Activated T-helper 2 cell treated with anti-CD3 and anti-CD28 coated beads, Interferon-gamma antibody, Interleukin-2, Interleukin-4, amounts not matched to agents 10 μg/mL and 5 μg/mL and 100 μg/mL, durations not matched to agents 14 hours and 24 hours and 36 hours (primary cell): Measurements from ENCODE around the gene SLC35F4. TPM values are rescaled to one million over a fixed set of nuclear protein-coding genes. Genes with fewer than 3 reads are reported as not detected.
"Not testable (repeated sequence)": the region's sequence is repeated elsewhere in the genome, so short reads cannot be mapped to it uniquely, and the experiment has no call there.

Source experiments
- DNase-seq: peaks from one replicate; pipeline ENCODE4 v3.0.0; 2021; ENCODE audit warnings: low spot score
- H3K27ac Mint-ChIP-seq: one replicate; pipeline ENCODE4 v1.8.0; 2021; ENCODE audit warnings: mixed read lengths
- H3K27me3 Mint-ChIP-seq: one replicate; pipeline ENCODE4 v1.8.0; 2021; ENCODE audit warnings: low read depth, mixed read lengths
- H3K36me3 Mint-ChIP-seq: one replicate; pipeline ENCODE4 v1.8.0; 2021; ENCODE audit warnings: low read depth, mixed read lengths
- H3K4me1 Mint-ChIP-seq: one replicate; pipeline ENCODE4 v1.8.0; 2021; ENCODE audit warnings: low read depth, mixed read lengths
- H3K4me3 Mint-ChIP-seq: one replicate; pipeline ENCODE4 v1.8.0; 2021; ENCODE audit warnings: low read depth, mild to moderate bottlenecking, moderate library complexity, mixed read lengths
- H3K9me3 Mint-ChIP-seq: one replicate; pipeline ENCODE4 v1.8.0; 2021; ENCODE audit warnings: mixed read lengths
- intact Hi-C: fragments of 100-400 bp; cut with micrococcal nuclease; formaldehyde crosslinking; loops from one replicate; pipeline ENCODE4 v1.15.1; 2023
- total RNA-seq: library from RNA; stranded (reverse); gene quantifications from 2 replicates; pipeline ENCODE4 v1.2.3, GENCODE V29; 2022

Gene SLC35F4
- total RNA-seq, 1 donor from 2014 or later = not detected

DNA sequence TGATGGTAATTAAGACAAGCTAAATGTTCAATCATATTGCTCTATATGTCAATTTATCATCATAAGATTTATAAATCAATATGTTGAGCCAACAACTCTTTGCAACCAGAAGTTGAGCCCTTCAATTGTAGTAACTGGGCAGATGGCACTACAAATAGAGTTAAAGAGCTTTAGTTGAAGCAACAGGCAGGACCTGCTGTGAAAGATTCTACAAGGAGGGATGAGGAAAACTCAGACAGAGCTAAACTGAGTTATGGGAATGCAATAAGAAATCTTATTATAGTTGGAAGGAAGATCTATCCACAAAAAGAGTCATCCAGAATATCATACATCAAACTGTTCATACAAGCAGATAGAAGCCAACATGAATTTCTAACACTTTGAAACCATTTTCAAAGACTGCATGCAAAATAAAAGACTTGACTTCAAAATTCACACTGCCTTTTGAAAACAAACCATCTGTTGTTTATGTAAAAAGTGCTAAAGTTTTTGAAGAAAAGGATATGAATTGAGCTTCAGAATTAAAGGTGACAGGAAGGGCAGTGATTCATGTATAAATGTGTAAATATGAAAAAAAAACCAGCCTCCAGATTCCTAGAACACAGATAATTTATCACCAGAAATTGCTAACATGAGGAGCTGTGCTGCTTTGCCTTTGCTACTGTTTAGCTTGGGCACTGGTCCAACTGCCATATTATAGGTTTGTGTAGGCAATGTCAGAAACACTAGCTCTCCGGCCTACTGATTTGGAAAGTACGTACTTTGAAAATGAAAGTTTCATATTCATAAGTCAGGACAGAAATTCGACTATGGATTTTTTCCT is 133.2 kb downstream of the SLC35F4 start:
- Mint-ChIP-seq H3K4me1 (no peaks in the 10 kb centered on the region), H3K36me3 (no peaks in the 10 kb centered on the region), H3K27me3 (no peaks in the 10 kb centered on the region), H3K27ac (no peak overlapping the region), H3K4me3 (no peak overlapping the region), H3K9me3 (no peaks in the 10 kb centered on the region)
- intact Hi-C loops = no loop called here
- no peak for DNase-seq

DNA sequence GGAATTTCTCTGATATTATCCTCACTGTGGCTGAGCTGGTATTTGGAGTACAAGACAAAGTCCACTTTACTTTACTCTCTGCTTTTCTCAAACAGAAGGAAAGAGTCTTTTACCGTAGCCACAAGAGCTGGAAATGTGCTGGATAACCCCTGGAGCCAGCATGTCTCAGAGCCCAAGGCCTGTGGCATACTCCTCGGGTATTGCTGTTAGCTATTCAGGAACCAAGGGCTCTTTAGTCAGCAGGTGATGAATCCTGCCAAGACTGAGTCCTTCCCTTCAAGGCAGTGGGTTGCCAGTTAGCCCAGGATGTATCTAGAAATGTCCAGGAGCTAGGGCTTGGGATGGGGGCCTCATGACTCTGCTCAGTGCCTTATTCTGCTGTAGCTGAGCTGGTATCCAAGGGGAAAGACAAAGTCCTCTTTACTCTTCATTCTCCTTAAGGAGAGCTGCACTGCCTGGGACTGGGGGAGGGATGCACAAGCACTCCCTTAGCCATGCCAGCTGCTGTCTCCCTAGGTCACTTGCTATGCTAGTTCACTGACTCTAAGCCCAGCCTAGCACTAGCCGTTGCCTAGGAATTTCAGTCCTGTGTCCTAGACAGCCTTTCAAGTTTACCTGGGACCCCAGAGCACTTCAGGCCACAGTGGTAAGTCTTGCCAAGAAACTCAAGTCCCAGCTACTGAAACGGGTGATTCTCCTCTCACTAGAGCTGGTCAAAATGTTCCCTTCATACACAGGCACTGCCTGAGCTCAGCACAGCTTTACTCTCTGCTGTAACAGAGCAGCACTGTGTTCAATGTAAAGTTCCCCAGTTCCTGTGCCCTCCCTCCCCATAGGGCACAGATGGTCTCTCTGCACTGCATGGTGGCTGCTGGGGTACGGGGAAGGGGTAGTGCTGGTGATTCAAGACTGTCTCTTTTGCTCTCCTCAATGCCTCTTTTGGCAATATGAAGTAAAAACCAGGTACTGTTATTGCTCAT is 136.4 kb downstream of the SLC35F4 start:
- Mint-ChIP-seq H3K27me3 (no peaks in the 10 kb centered on the region), H3K4me3 (no peak overlapping the region), H3K27ac (no peak overlapping the region), H3K36me3 (no peaks in the 10 kb centered on the region), H3K9me3 (no peaks in the 10 kb centered on the region), H3K4me1 (no peaks in the 10 kb centered on the region)
- DNase-seq = no peak
- intact Hi-C loops = no loop called here

DNA sequence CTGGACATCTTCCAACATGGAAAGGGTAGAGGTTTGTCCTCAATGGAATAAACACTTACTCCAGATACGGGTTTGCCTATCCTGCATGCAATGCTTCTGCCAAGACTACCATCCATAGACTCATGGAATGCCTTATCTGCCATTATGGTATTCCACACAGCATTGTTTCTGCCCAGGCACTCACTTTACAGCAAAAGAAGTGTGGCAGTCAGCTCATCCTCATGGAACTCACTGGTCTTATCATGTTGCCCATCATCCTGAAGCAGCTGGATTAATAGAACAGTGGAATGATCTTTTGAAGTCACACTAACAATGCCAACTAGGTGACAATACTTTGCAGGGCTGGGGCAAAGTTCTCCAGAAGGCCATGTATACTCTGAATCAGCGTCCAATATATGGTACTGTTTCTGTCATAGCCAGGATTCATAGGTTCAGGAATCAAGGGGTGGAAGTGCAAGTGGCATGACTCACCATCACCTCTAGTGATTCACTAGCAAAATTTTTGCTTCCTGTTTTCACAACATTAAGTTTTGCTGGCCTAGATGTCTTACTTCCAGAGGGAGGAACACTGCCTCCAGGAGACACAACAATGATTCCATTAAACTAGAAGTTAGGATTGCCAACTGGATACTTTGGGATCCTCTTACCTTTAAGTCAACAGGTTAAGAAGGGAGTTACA is 140.4 kb downstream of the SLC35F4 start:
- Mint-ChIP-seq H3K9me3 (peaks cover 1% of the 10 kb centered on the region), H3K27ac (no peak overlapping the region), H3K36me3 (no peaks in the 10 kb centered on the region), H3K4me1 (no peaks in the 10 kb centered on the region), H3K4me3 (no peak overlapping the region), H3K27me3 (no peaks in the 10 kb centered on the region)
- intact Hi-C loops = no loop called here
- DNase-seq = no peak

DNA sequence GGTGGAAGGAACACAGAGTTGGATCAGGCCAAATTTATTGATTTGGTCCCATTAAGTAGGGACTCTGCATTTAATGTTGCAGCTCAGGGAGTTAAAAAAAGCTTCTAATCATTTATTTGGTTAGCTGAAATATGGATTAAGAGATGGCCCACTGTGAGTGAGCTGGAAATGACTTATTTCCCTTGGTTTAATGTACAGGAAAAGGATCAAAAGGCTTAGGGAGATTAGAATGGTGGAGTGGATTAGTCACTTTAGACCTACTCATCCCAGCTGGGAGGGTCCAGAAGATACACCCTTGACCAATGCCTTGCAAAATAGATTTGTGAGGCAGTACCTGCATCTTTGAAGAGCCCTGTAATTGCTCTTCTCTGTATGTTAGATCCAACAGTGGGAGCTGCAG is 143.8 kb downstream of the SLC35F4 start:
- H3K36me3 Mint-ChIP-seq, H3K4me1 Mint-ChIP-seq, H3K9me3 Mint-ChIP-seq, H3K4me3 Mint-ChIP-seq, H3K27ac Mint-ChIP-seq, H3K27me3 Mint-ChIP-seq, DNase-seq, intact Hi-C loops: not testable (repeated sequence)

DNA sequence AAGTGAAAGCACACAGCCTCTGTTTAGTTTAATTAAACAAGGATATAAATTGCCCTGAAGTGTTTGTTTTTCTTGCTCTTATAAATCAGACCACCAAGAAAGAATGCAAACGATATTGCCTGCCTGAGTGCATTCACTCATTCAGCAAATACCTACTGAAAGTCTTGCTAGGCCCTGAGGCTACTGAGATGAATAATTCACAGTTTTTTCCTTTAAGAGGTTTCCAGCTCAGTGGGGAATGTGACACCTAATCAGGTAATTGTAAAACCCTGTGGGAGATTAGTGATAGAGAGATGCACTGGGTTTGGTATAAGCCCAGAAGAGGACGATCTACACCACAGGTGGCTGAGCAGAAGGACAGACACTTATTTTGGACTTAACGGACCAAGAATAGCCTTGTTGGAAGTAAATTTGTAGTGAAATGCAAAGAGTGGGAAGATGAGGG is 151.4 kb downstream of the SLC35F4 start:
- DNase-seq = no peak

DNA sequence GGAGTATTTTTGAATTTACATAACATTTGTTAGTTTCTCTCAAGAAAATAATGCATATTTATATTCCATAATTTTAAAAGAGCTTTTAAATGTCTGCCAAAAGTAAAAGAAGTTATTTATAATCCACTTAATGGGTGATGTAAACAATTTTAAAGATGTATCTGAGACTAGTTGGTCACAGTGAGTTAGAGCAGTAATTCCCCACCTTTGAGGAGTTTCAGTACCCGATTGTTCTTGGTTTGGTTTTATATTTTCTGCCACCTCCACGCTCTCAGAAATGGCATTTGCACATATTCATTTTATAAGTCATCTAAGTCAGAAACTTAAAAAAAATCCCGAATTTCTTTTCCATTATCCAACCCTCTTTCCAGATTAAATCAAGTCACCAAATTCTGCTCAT is 153.2 kb downstream of the SLC35F4 start:
- no peaks in the 10 kb centered on the region for H3K36me3 Mint-ChIP-seq
- H3K4me1 Mint-ChIP-seq = no peaks in the 10 kb centered on the region
- H3K4me3 Mint-ChIP-seq = no peak overlapping the region
- intact Hi-C loops = no loop called here
- H3K9me3 Mint-ChIP-seq = peaks cover 12% of the 10 kb centered on the region
- no peak for DNase-seq
- H3K27me3 Mint-ChIP-seq = no peaks in the 10 kb centered on the region
- no peak overlapping the region for H3K27ac Mint-ChIP-seq

More for the DNA sequence above, 151.4 kb downstream of the SLC35F4 start:
- Mint-ChIP-seq H3K4me1 (no peaks in the 10 kb centered on the region), H3K27me3 (no peaks in the 10 kb centered on the region), H3K9me3 (peaks cover 5% of the 10 kb centered on the region), H3K27ac (no peak overlapping the region), H3K36me3 (no peaks in the 10 kb centered on the region), H3K4me3 (no peak overlapping the region)
- intact Hi-C loops = no loop called here

DNA sequence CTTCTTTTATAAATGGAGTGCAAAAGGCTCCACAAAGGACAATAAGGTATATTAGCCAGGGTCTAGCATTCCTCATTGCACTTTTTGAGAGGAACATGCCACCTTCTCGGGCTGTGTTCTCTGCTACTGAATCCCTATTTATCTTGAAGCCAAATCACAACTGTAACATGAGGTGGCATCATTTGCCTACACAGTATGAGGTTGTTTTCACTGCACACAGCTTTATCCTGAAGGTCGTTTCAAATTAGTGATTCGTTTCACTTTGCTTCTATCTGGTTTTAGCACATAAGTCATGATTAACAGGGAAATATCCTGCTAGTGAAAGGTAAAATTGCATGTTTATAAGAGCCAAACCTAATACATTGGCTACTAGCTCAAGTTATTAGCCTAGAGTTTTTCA is 153.8 kb downstream of the SLC35F4 start:
- Mint-ChIP-seq H3K27me3 (no peaks in the 10 kb centered on the region), H3K36me3 (no peaks in the 10 kb centered on the region), H3K27ac (no peak overlapping the region), H3K4me1 (no peaks in the 10 kb centered on the region), H3K9me3 (peaks cover 12% of the 10 kb centered on the region), H3K4me3 (no peak overlapping the region)
- intact Hi-C loops = no loop called here
- DNase-seq = no peak

DNA sequence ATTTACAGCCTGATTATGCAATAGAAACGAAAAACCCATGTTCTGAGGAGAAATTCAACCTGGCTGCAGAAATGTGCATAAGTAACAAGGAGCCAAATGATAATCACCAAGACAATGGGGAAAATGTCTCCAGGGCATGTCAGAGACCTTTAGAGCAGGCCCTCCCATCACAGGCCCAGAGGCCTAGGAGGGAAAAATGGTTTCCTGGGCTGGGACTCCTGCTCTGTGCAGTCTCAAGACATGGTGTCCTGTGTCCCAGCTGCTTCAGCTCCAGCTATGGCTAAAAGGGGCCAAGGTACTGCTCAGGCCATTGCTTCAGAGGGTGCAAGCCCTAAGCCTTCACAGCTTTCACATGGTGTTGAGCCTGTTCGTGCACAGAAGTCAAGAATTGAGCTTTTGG is 156.0 kb downstream of the SLC35F4 start:
- H3K27me3 Mint-ChIP-seq = no peaks in the 10 kb centered on the region
- no peaks in the 10 kb centered on the region for H3K4me1 Mint-ChIP-seq
- no peak for DNase-seq
- no peak overlapping the region for H3K27ac Mint-ChIP-seq
- no peaks in the 10 kb centered on the region for H3K36me3 Mint-ChIP-seq
- intact Hi-C loops = no loop called here
- no peak overlapping the region for H3K4me3 Mint-ChIP-seq
- peaks cover 12% of the 10 kb centered on the region for H3K9me3 Mint-ChIP-seq

DNA sequence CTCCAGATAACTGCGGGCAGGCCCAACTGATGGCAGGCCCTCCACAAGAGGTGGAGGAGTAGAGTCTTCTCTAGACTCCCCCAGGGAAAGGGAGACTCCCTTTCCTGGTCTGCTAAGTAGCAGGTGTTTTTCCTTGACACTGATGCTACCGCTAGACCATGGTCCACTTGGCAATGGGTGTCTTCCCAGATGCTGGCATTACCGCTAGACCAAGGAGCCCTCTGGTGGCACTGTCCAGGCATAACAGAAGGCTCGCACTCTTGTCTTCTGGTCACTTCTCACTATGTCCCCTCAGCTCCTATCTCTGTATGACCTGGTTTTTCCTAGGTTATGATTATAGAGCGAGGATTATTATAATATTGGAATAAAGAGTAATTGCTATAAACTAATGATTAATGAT is 156.8 kb downstream of the SLC35F4 start:
- H3K9me3 Mint-ChIP-seq = peaks cover 12% of the 10 kb centered on the region
- DNase-seq, H3K27ac Mint-ChIP-seq, H3K27me3 Mint-ChIP-seq, H3K36me3 Mint-ChIP-seq, H3K4me1 Mint-ChIP-seq, H3K4me3 Mint-ChIP-seq, intact Hi-C loops: not testable (repeated sequence)

DNA sequence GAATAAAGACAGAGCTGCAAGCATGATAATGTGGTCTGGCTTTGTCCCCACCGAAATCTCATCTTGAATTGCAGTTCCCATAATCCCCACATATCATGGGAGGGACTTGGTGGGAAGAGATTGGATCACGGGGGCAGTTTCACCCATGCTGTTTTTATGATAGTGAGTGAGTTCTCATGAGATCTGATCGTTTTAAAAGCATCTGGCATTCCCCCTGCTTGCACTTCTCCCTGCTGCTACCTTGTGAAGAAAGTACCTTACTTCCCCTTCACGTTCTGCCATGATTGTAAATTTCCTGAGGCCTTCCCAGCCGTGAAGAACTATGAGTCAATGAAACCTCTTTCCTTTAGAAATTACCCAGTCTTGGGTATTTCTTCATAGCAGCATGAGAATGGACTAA is 158.7 kb downstream of the SLC35F4 start:
- H3K27me3 Mint-ChIP-seq = no peaks in the 10 kb centered on the region
- intact Hi-C loops = no loop called here
- no peak overlapping the region for H3K27ac Mint-ChIP-seq
- H3K36me3 Mint-ChIP-seq = no peaks in the 10 kb centered on the region
- H3K4me1 Mint-ChIP-seq = no peaks in the 10 kb centered on the region
- H3K4me3 Mint-ChIP-seq = no peak overlapping the region
- peaks cover 12% of the 10 kb centered on the region for H3K9me3 Mint-ChIP-seq
- no peak for DNase-seq

DNA sequence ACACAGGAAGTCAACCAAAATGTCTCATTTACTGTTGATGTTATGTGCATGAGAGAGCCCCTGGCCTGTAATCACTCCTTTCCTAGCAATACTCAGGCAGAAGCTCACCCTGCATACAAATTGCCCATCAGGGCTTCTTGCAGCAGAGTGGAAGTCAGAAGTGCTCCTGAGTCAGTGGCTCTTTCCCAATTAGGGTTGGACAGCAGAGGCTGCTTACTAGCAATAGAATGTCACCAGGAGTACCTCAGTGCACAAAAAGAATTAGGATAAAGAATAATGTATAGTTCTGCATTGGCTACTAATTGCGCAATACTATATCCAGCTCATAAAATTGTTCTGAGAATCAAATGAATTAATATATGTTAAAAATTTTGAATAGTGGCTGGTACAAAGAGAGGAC is 161.1 kb downstream of the SLC35F4 start:
- Mint-ChIP-seq H3K36me3 (no peaks in the 10 kb centered on the region), H3K27ac (no peak overlapping the region), H3K9me3 (peaks cover 6% of the 10 kb centered on the region), H3K4me1 (no peaks in the 10 kb centered on the region), H3K4me3 (no peak overlapping the region), H3K27me3 (no peaks in the 10 kb centered on the region)
- intact Hi-C loops = no loop called here
- no peak for DNase-seq

DNA sequence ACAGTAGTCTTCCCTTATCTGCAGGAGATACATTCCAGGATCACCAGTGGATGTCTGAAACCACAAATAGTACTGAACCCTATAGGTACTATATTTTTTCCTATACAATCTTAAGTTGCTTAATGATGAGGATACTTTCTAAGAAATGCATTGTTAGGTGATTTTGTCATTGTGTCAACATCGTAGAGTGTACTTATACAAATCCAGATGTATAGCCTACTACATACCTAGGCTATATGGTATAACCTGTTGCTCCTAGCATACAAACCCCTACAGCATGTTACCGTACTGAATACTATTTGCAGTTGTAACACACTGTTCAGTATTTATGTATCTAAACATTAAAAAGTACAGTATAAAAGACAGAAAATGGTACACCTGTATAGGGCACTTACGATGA is 165.9 kb downstream of the SLC35F4 start:
- Mint-ChIP-seq H3K27ac (no peak overlapping the region), H3K4me3 (no peak overlapping the region), H3K4me1 (no peaks in the 10 kb centered on the region), H3K36me3 (no peaks in the 10 kb centered on the region), H3K27me3 (no peaks in the 10 kb centered on the region), H3K9me3 (no peaks in the 10 kb centered on the region)
- intact Hi-C loops = no loop called here
- DNase-seq = no peak
